SK-N-MC (cell line): ENCODE results near the gene TSSK6.
"Not testable (repeated sequence)": the region's sequence is repeated elsewhere in the genome, so short reads cannot be mapped to it uniquely, and the experiment has no call there.

Experiments used
- DNase-seq: peaks from one replicate; pipeline ENCODE4 v3.0.0-alpha.2; 2011; ENCODE audit warnings: low read depth, low spot score
- H3K27ac ChIP-seq: fragments of 200-600 bp; sonication (generic); 2 replicates; pipeline ENCODE4 v1.5.1; 2016; ENCODE audit warnings: mixed run types
- H3K36me3 ChIP-seq: fragments of 200-600 bp; sonication (generic); 2 replicates; pipeline ENCODE4 v1.6.1; 2017; ENCODE audit warnings: antibody characterized with exemption, low read length, mixed read lengths; ENCODE audit not compliant: insufficient read depth
- H3K4me3 ChIP-seq: fragments of 200-600 bp; sonication (generic); 2 replicates; pipeline ENCODE4 v1.5.1; 2016
- H3K9ac ChIP-seq: fragments of 200-600 bp; sonication (generic); 2 replicates; pipeline ENCODE4 v1.8.0; 2017; ENCODE audit warnings: mixed run types, mixed read lengths; ENCODE audit not compliant: insufficient read length
- H3K9me3 ChIP-seq: fragments of 200-600 bp; sonication (generic); 2 replicates; pipeline ENCODE4 v1.6.1; 2017; ENCODE audit warnings: low read depth, mild to moderate bottlenecking, antibody characterized with exemption, low read length, moderate library complexity, mixed read lengths
- EZH2 ChIP-seq: fragments of 200-600 bp; sonication (generic); IDR thresholded peaks from one replicate; pipeline ENCODE4 v1.6.1; 2017; ENCODE audit warnings: antibody characterized with exemption
- FOXP2 ChIP-seq: optimal IDR thresholded peaks from 2 replicates; pipeline ENCODE3; 2011; ENCODE audit warnings: mild to moderate bottlenecking, moderate library complexity; ENCODE audit not compliant: insufficient read depth; ENCODE audit errors: extremely low read length, control extremely low read depth
- POLR2AphosphoS5 ChIP-seq: IDR thresholded peaks from 2 replicates; pipeline ENCODE4 v1.6.1; 2012; ENCODE audit warnings: mild to moderate bottlenecking, low read depth, low read length, borderline replicate concordance

TSSK6 gene

GRCh38 chr19:19482809-19483596, 32.3 kb downstream of the TSSK6 start:
- no peak for TF ChIP-seq EZH2
- no peak for TF ChIP-seq POLR2AphosphoS5
- TF ChIP-seq FOXP2, result no peak
- DNase-seq, result no peak
- H3K27ac ChIP-seq, result no peak overlapping the region
- peaks cover 18% of the 10 kb centered on the region for H3K36me3 ChIP-seq
- H3K9me3 ChIP-seq, result no peaks in the 10 kb centered on the region
- H3K4me3 ChIP-seq, result no peak overlapping the region
- no peak overlapping the region for H3K9ac ChIP-seq

GRCh38 chr19:19480688-19481087, 34.7 kb downstream of the TSSK6 start:
- Histone ChIP-seq H3K36me3 (peaks cover 18% of the 10 kb centered on the region), H3K9ac (no peak overlapping the region), H3K9me3 (no peaks in the 10 kb centered on the region), H3K4me3 (no peak overlapping the region), H3K27ac (no peak overlapping the region)
- DNase-seq, result no peak
- no peak for TF ChIP-seq FOXP2

- H3K36me3 ChIP-seq, result peaks cover 23% of the 10 kb centered on the region
- no peak overlapping the region for H3K27ac ChIP-seq
- no peak for DNase-seq
Measured at GRCh38 chr19:19477705-19478383, 37.5 kb downstream of the TSSK6 start.

GRCh38 chr19:19475849-19476828, 39.2 kb downstream of the TSSK6 start:
- no peak for DNase-seq
- Histone ChIP-seq H3K9ac (no peak overlapping the region), H3K36me3 (peaks cover 22% of the 10 kb centered on the region; the same call in 1 of the 2 replicates), H3K4me3 (no peak overlapping the region), H3K9me3 (no peaks in the 10 kb centered on the region), H3K27ac (no peak overlapping the region)
- no peak for TF ChIP-seq EZH2
- no peak for TF ChIP-seq POLR2AphosphoS5
- no peak for TF ChIP-seq FOXP2

More at GRCh38 chr19:19477705-19478383, 37.5 kb downstream of the TSSK6 start:
- Histone ChIP-seq H3K9me3 (no peaks in the 10 kb centered on the region), H3K4me3 (no peak overlapping the region), H3K9ac (no peak overlapping the region)
- TF ChIP-seq EZH2 (no peak), FOXP2 (no peak), POLR2AphosphoS5 (no peak)

GRCh38 chr19:19475015-19475765, 40.2 kb downstream of the TSSK6 start:
- peaks cover 16% of the 10 kb centered on the region; the same call in 1 of the 2 replicates for H3K36me3 ChIP-seq
- H3K4me3 ChIP-seq, result no peak overlapping the region
- DNase-seq, result no peak
- H3K9ac ChIP-seq, result no peak overlapping the region
- TF ChIP-seq POLR2AphosphoS5, result no peak; the same call in 1 of the 2 replicates
- TF ChIP-seq EZH2, result no peak
- no peak for TF ChIP-seq FOXP2
- H3K27ac ChIP-seq, result peak overlapping the region; percentile 31; the same call in 1 of the 2 replicates
- H3K9me3 ChIP-seq, result no peaks in the 10 kb centered on the region

- not testable (repeated sequence) for H3K4me3 ChIP-seq, H3K27ac ChIP-seq, DNase-seq, H3K9ac ChIP-seq
- peaks cover 42% of the 10 kb centered on the region for H3K36me3 ChIP-seq
- H3K9me3 ChIP-seq, result peaks cover 16% of the 10 kb centered on the region
Measured at GRCh38 chr19:19472106-19472505, 43.2 kb downstream of the TSSK6 start.

GRCh38 chr19:19471682-19472081, 43.7 kb downstream of the TSSK6 start:
- no peak for TF ChIP-seq EZH2
- TF ChIP-seq FOXP2, result no peak
- TF ChIP-seq POLR2AphosphoS5, result no peak
- peaks cover 46% of the 10 kb centered on the region for H3K36me3 ChIP-seq
- peaks cover 19% of the 10 kb centered on the region for H3K9me3 ChIP-seq
- no peak overlapping the region for H3K9ac ChIP-seq
- no peak for DNase-seq
- H3K4me3 ChIP-seq, result no peak overlapping the region
- H3K27ac ChIP-seq, result no peak overlapping the region
